ENCODE results near the gene PDE7B. TPM values are rescaled to one million over a fixed set of nuclear protein-coding genes. Genes with fewer than 3 reads are reported as not detected.

The PDE7B gene
- total and polyA plus RNA-seq, 4 donors = 0.26 to 3.7 (median 1.8) TPM

GRCh38 chr6:135972586-135972985 lies 121.1 kb downstream of the PDE7B start:
- no peak for DNase-seq
- H3K27ac ChIP-seq (ENCODE audit: low read depth in 1 of 2, low read length in 1 of 2) = no peak overlapping the region
- 63 to 66% methylated on average over 2 of the region's 2 CpGs for WGBS, 2 donors
- TF ChIP-seq, protein P1, sequence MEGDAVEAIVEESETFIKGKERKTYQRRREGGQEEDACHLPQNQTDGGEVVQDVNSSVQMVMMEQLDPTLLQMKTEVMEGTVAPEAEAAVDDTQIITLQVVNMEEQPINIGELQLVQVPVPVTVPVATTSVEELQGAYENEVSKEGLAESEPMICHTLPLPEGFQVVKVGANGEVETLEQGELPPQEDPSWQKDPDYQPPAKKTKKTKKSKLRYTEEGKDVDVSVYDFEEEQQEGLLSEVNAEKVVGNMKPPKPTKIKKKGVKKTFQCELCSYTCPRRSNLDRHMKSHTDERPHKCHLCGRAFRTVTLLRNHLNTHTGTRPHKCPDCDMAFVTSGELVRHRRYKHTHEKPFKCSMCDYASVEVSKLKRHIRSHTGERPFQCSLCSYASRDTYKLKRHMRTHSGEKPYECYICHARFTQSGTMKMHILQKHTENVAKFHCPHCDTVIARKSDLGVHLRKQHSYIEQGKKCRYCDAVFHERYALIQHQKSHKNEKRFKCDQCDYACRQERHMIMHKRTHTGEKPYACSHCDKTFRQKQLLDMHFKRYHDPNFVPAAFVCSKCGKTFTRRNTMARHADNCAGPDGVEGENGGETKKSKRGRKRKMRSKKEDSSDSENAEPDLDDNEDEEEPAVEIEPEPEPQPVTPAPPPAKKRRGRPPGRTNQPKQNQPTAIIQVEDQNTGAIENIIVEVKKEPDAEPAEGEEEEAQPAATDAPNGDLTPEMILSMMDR (IDR thresholded peaks at IDR 0.05; ENCODE audit: control extremely low read depth, extremely low read depth) = no peak
- peaks cover 0 to 5% (median 0%) of the 10 kb centered on the region in 5 donors for H3K4me1 ChIP-seq (ENCODE audit: control insufficient read depth in 5 of 5, insufficient read depth in 5 of 5, low read length in 5 of 5)
- ATAC-seq (ENCODE audit: insufficient read depth, low FRiP score) = no peak
- no peak overlapping the region for H3K9ac ChIP-seq (ENCODE audit: insufficient read depth in 1 of 2, low read length in 2 of 2)
- no peaks in the 10 kb centered on the region for H3K36me3 ChIP-seq (ENCODE audit: control insufficient read depth in 4 of 4, insufficient read depth in 4 of 4, low read length in 4 of 4)
- H3K27me3 ChIP-seq (ENCODE audit: control insufficient read depth in 3 of 3, insufficient read depth in 3 of 3, low read length in 2 of 3) = no peaks in the 10 kb centered on the region
- no peaks in the 10 kb centered on the region for H3K9me3 ChIP-seq (ENCODE audit: control insufficient read depth in 4 of 4, insufficient read depth in 3 of 4, low read length in 3 of 4)
- H3K4me3 ChIP-seq = no peak overlapping the region

GRCh38 chr6:135974426-135974825 lies 122.9 kb downstream of the PDE7B start:
- ATAC-seq (ENCODE audit: insufficient read depth, low FRiP score) = no peak
- Histone ChIP-seq H3K27me3 (ENCODE audit: control insufficient read depth in 3 of 3, insufficient read depth in 3 of 3, low read length in 2 of 3) (no peaks in the 10 kb centered on the region), H3K4me3 (no peak overlapping the region), H3K9ac (ENCODE audit: insufficient read depth in 1 of 2, low read length in 2 of 2) (no peak overlapping the region), H3K4me1 (ENCODE audit: control insufficient read depth in 5 of 5, insufficient read depth in 5 of 5, low read length in 5 of 5) (peaks cover 0 to 5% (median 0%) of the 10 kb centered on the region in 5 donors), H3K27ac (ENCODE audit: low read depth in 1 of 2, low read length in 1 of 2) (no peak overlapping the region), H3K36me3 (ENCODE audit: control insufficient read depth in 4 of 4, insufficient read depth in 4 of 4, low read length in 4 of 4) (no peaks in the 10 kb centered on the region), H3K9me3 (ENCODE audit: control insufficient read depth in 4 of 4, insufficient read depth in 3 of 4, low read length in 3 of 4) (no peaks in the 10 kb centered on the region)
- 0 to 86% methylated on average over 1 of the region's 1 CpG for WGBS, 2 donors
- DNase-seq = peak in 2 of 3 donors; percentile 24 to 43
- TF ChIP-seq, protein P1 (IDR thresholded peaks at IDR 0.05; ENCODE audit: control extremely low read depth, extremely low read depth) = no peak

- Histone ChIP-seq H3K4me3 (no peak overlapping the region), H3K27me3 (ENCODE audit: control insufficient read depth in 3 of 3, insufficient read depth in 3 of 3, low read length in 2 of 3) (no peaks in the 10 kb centered on the region), H3K36me3 (ENCODE audit: control insufficient read depth in 4 of 4, insufficient read depth in 4 of 4, low read length in 4 of 4) (no peaks in the 10 kb centered on the region), H3K4me1 (ENCODE audit: control insufficient read depth in 5 of 5, insufficient read depth in 5 of 5, low read length in 5 of 5) (peaks cover 0 to 5% (median 0%) of the 10 kb centered on the region in 5 donors), H3K27ac (ENCODE audit: low read depth in 1 of 2, low read length in 1 of 2) (no peak overlapping the region), H3K9ac (ENCODE audit: insufficient read depth in 1 of 2, low read length in 2 of 2) (no peak overlapping the region), H3K9me3 (ENCODE audit: control insufficient read depth in 4 of 4, insufficient read depth in 3 of 4, low read length in 3 of 4) (no peaks in the 10 kb centered on the region)
- ATAC-seq (ENCODE audit: insufficient read depth, low FRiP score) (no peak), DNase-seq (no peak)
- TF ChIP-seq, protein P1 (IDR thresholded peaks at IDR 0.05; ENCODE audit: control extremely low read depth, extremely low read depth) = no peak
These were observed 125.1 kb downstream of the PDE7B start for GRCh38 chr6:135976585-135976984.

DNA sequence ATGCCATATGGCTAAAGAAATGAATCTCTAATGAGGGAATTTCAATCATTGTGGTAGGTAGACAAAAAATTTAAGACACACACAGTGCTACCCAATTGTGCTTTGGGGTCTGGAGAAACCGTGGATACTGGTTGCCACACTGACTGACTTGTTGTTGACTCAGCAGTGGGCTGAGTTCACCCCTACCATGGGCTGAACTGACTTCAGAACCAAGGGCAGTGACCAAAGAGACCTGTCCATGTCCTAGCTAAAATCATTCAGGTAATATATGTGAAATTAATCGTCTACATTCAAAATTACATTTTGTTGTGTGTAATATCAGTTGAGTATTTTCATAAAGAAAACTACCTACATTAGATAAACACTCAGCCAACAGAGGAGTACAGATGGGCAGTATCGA lies 131.6 kb downstream of the PDE7B start:
- DNase-seq (no peak), ATAC-seq (ENCODE audit: insufficient read depth, low FRiP score) (no peak)
- TF ChIP-seq, protein P1 (IDR thresholded peaks at IDR 0.05; ENCODE audit: control extremely low read depth, extremely low read depth) = no peak
- no peak overlapping the region for H3K4me3 ChIP-seq
- no peaks in the 10 kb centered on the region for H3K36me3 ChIP-seq (ENCODE audit: control insufficient read depth in 4 of 4, insufficient read depth in 4 of 4, low read length in 4 of 4)
- no peaks in the 10 kb centered on the region for H3K27me3 ChIP-seq (ENCODE audit: control insufficient read depth in 3 of 3, insufficient read depth in 3 of 3, low read length in 2 of 3)
- no peak overlapping the region for H3K27ac ChIP-seq (ENCODE audit: low read depth in 1 of 2, low read length in 1 of 2)
- H3K9ac ChIP-seq (ENCODE audit: insufficient read depth in 1 of 2, low read length in 2 of 2) = no peak overlapping the region
- H3K9me3 ChIP-seq (ENCODE audit: control insufficient read depth in 4 of 4, insufficient read depth in 3 of 4, low read length in 3 of 4) = no peaks in the 10 kb centered on the region
- WGBS, 2 donors = 91% methylated on average over 3 of the region's 3 CpGs
- no peaks in the 10 kb centered on the region for H3K4me1 ChIP-seq (ENCODE audit: control insufficient read depth in 5 of 5, insufficient read depth in 5 of 5, low read length in 5 of 5)

Measured in lung (tissue), 12 donors.